HG03108 (cell line): ENCODE results near the gene JADE3.

Source experiments
- ATAC-seq: cut with Tn5 transposase; IDR thresholded peaks from one replicate; pipeline ENCODE4 v1.9.1; 2021; ENCODE audit warnings: moderate library complexity; ENCODE audit not compliant: unreplicated experiment

JADE3 gene

DNA sequence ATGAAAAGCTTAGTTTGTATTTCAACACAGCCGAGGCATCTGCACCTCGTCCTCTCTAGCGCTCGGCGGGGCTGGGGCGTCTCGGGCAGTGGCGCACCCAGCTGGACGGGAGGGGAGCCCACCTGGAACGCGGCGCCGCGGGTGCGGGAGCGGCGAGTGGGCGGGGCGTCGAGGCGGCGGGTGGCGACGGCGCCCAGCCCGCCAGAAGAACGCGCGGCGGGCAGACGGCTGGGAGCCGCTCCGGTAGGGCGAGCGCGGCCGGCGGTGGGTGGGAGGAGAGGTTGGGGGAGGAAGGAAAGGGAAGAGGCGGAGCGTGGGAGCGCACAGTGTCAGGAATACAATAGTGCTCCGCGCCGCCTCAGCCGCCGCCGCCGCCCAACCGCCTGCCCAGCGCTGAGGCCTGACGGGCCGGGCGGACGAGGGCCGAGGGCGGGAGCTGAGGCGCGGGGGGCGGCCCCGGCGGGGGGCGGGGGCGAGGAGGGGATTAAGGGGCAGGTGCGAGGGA, at the start of gene JADE3:
Gene JADE3, plus strand, starts transcription at position 324 of the 505 bp plus-strand sequence. CDS start 72,474 bp downstream, outside the sequence.
- ATAC-seq, result no peak

- no peak for ATAC-seq
These were observed 49.1 kb upstream of the JADE3 start for GRCh38 chrX:46863072-46863471.

- no peak for ATAC-seq
These were observed 47.6 kb upstream of the JADE3 start for GRCh38 chrX:46864606-46865005.

DNA sequence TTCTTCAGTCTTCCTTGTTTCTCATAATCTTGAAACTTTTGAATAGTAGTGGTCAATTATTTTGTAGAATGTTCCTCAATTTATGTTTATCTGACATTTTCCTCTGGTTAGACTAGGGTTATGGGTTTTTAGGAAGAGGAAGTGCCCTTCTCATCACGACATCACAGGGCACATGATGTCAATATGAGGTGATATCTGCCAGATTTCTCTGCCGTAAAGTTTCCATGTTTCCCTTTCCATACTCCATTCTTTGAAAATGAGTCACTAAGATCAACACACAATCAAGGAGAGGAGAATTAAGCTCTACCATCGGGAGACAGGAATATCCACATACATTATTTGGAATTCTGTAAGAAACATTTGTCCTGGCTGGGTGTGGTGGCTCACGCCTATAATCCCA, 46.9 kb upstream of the JADE3 start:
- no peak for ATAC-seq

GRCh38 chrX:46866726-46867125, 45.5 kb upstream of the JADE3 start:
- no peak for ATAC-seq

DNA sequence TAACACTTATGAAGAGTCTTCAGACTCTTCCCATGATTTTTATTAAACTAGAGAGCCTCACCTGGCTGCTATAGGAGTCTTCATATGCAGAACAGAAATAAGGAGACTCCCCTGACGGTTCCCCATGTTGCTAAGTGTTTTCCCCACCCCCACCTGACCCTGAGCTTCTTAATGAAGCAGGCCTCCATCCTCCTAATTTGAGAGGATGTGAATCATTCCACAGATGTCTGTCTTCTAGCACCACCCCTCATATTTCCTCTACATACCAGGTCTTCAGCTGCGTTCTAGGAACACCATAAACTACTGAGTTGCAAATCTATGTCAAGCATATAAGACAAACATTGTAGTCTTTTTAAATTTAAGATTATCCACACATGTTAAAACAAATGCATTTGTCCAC, 38.5 kb upstream of the JADE3 start:
- ATAC-seq, result no peak

DNA sequence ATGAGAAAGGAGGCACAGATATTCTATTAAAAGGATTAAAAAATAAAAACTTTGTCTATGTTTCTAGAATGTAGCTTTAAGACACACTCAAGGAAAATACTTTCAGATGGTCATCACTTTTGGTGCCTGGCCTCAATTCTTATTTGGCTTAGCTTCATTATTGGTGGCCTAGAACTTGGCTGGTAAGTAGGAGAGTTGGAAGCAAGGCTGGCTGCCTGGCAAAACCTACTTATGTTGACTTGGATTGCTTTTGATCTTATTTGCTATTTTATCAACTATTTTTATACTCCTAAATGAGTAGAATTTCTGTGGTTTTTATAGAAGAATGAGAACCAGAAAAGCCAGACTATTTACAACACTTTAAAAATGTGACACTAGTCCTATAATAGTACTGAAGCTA, 35.3 kb upstream of the JADE3 start:
- ATAC-seq, result no peak

GRCh38 chrX:46882266-46882665, 30.0 kb upstream of the JADE3 start:
- ATAC-seq, result no peak

GRCh38 chrX:46884799-46885198, 27.4 kb upstream of the JADE3 start:
- ATAC-seq, result no peak

DNA sequence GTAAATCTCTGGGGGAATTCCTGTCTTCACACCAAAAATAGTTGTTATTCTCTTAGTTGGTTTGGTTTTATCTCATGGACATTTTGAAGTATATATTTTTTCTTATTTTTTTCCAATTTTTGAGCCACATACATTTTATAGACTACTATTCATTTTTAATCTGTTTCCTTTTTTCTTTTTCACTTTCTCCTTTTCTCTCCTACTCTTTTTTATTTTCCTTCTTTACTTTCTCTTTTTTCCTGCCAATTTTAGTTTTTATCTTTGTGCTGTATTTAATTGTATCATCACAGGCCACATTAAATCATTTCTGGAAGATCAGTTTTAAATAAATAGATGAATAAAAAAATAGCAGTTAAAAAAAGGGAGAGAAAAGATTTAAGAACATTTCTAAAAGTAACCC, 14.0 kb upstream of the JADE3 start:
- no peak for ATAC-seq

DNA sequence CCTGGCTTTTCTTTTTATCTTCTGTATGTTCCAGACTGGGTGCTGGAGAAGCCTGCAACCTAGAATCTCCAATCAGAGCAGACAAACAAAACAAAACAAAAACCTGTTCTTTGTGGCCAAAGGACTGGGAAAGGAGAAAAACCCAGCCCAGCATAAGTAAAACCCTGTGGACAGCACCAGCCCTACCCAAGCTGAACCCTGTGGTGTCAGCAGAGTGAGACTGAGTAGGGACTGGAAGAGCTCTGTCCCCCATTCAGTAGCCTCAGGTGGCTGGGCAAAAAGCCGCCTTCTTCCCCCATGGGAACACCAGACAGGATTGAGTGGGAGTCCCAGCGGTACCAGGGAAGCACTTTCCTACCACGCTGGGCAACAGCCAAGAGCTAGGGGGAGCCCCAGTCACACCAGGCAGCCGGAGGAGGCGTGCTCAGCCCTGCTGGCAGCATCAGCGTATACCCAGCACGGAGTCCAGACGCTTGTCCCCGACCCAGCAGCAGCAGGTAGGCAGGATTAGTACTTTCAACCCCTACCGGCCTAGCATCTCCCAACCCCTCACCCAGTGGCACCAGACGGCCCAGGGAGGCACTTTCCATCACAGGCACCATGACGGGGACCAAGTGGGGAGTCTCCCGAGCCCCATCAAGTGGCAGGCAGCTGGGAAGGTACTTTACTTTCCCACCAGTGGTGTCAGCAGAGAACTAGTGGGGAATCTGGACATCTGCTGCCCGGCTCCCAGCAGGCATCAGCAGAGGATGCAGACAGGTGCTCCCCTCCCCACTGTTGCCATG, 8.6 kb upstream of the JADE3 start:
- peak; percentile 79 for ATAC-seq

- no peak for ATAC-seq
These were observed 7.6 kb upstream of the JADE3 start for GRCh38 chrX:46904626-46905025.

GRCh38 chrX:46910415-46910814, 1.8 kb upstream of the JADE3 start:
- ATAC-seq, result no peak

- peak; percentile 52 for ATAC-seq
These were observed 626 bp downstream of the JADE3 start for GRCh38 chrX:46912603-46913491.

GRCh38 chrX:46913667-46914066, 1.4 kb downstream of the JADE3 start:
- ATAC-seq, result no peak

DNA sequence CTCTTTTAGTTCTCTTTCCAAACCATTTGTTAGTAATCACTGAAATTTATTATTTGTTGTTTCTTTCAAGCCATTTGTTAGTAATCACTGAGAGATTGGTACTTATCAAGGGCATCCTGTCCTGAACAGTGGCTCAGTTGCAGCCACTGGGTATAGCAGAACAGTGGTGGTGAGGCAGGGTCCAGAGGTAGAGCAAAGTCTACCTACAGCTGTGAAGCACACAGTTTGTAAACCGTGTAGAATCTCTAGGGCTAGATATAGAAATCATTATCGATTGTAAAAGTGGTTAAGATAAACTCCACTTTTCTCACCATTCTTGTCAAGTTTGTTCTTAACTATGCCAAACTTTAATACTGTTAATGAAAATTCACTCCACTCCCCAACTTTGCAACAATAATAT, 4.1 kb downstream of the JADE3 start:
- ATAC-seq, result no peak

- no peak for ATAC-seq
These were observed 5.4 kb downstream of the JADE3 start for GRCh38 chrX:46917622-46918021.

DNA sequence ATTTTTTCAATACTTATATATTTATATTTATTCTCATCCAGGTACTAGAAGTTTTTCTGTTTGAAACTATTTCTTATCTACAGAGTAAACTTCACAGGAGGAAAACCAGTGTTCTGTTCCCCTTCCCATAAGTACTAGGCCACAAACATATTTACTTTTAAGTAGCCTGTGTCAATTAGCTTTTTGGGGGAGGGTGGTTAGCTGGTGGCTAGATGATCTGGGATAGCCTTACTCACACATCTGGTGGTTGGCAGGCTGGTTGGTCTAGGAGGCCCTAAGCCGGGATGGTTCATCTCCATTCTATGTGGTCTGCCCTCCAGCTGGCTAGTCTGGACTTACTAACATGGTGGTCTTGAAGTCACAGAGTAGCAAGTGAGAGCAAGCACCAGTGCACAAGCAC, 6.2 kb downstream of the JADE3 start:
- no peak for ATAC-seq

DNA sequence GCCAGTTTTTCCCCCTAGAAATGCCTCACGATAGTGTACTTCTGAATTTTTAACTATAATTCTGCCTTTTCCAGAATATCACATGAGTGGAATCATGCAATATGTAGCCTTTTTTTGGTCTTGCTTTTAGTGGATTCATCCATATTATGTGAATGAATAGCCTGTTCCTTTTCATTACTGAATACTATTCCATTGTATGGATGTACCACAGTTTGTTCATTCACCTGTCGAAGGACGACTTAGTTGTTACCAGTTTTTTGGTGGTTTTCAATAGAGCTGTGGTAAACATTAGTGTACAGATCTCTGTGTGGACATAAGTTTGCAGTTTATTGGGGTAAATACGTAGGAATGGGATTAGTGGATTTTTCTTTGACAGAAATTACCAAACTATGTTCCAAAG, 8.0 kb downstream of the JADE3 start:
- ATAC-seq, result no peak

DNA sequence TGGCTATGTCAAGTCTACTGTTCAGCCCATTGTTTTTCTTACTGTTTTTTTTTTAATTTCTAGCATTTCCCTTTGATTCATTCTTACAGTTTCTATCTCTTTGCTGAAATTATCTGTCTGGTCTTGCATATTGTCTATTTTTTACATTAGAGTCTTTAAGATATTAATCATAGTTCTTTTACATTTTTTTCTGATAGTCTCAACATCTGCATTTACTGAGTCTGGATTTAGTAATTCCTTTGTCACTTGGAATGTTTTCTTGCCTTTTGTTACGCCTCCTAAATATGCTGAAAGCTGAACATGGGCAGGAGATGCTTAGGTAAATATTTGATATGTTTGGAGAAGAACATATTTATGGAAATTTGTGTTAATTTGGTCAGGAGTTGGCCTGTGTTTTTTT, 10.4 kb downstream of the JADE3 start:
- no peak for ATAC-seq

DNA sequence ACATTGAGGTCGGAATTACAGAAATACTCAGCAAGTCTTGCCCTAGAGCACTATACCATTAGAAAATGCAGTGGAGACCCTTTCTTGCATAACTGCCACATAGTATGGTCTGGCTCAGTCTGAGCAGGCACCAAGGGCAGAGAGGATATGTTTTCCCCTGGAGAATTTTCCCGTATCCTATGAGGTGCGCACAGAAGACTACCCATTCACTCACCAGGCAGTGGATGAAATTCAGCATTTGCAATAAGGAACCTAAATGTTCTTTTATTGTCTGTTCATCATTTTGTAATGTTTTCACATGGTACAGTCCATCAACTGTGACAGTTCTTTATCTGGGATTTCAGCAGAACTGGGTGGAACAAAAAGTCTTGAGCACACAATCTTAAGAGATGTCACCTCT, 15.5 kb downstream of the JADE3 start:
- no peak for ATAC-seq
